ENCODE results near the gene PTPRU.
"Not testable (repeated sequence)": the region's sequence is repeated elsewhere in the genome, so short reads cannot be mapped to it uniquely, and the experiment has no call there.

Gene PTPRU

DNA sequence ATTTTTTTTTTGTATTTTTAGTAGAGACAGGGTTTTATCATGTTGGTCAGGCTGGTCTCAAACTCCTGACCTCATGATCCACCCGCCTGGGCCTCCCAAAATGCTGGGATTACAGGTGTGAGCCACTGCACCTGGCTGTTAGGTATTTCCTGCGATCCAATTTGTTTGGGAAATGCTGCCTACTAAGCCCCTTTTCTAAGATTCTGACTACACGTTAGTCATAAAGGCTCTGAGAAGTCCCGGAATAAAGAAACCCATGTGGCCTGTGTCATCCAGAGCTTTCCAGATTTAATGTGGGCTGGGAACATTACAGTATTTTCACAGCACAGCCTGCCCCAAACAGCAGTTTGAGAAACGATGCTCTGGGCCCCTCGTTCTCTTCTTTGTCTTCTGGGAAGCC lies 14.1 kb upstream of the PTPRU start:
- DNase-seq (ENCODE audit: low spot score) = not testable (repeated sequence)

DNA sequence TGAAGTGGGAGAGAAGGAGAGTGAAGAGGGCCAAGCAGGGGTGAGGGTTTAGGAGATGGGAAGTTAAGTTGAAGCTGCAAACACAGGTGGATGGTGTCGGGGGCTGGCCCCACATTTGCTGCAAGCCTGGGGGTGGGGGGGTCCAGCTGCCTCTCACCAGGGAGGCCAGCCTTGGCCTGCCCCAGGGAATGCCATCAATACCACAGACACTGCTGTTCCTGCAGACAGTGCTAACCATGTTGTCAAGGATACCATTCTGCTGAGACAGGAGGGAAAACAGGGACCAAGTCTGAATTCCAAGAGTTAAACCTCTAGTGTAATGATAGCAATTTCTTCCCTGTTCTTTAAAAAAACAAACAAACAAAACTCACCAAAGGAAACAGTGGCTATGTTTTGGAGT lies 13.6 kb upstream of the PTPRU start:
- no peak for DNase-seq (ENCODE audit: low spot score)

DNA sequence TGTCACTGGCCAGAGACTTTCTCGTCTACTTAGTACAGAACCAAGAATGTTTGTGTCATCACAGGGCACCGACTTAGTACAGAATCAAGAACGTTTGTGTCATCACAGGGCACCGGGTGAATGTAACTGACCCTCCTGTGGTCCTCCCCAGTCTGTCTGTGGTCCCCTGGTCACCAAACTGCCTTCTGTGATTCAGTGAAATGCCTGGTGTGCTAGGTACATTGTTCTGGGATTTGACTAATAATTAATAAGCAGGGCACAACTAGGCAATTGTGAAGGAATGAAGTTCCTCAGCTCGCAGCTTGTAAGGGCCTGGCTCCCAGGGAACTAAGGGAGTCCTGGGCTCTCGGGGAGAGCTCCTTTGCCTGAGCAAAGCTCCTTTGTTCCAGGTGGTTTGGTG lies 12.8 kb upstream of the PTPRU start:
- DNase-seq (ENCODE audit: low spot score) = no peak

DNA sequence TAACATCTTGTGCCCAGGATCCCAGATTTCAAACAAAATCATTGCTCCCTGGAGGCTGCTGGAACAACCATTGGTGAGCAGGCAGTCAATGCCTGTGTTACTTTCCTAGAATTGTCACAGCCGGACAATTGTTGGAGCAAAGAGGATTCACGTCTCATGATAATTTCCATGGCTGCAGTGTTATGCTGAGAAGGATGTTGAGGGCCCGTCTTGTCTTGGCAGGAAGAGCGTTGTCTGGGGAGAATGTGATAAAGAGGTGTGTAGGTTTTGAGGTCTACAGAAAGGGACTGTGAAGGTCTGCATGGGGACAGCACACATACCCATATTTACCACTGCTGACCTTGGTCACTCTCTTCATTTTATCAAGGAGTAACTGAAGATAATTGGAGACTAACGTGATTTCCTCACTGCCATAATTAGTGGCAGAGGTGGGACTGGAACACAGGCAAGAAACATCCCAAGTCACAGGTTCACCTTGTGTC lies 11.9 kb upstream of the PTPRU start:
- DNase-seq (ENCODE audit: low spot score) = no peak

DNA sequence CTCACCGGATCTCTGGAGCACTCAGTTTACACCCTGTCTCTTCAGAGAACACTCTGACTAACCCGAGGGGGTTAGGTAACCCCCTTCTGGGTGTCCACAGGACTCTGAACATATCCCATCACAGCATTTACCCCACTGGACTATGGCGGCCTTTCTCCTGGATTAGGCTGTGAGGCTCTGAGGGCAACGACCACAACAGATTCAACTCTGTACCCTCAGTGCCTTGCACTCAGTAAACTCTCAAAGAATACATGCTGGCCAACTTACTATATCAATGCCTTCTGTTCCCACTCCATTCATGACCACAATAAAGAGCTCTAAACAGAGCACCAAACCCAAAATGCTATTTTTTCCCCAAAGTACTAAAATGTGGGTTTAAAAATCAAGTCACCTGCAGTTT lies 11.0 kb upstream of the PTPRU start:
- DNase-seq (ENCODE audit: low spot score) = no peak

DNA sequence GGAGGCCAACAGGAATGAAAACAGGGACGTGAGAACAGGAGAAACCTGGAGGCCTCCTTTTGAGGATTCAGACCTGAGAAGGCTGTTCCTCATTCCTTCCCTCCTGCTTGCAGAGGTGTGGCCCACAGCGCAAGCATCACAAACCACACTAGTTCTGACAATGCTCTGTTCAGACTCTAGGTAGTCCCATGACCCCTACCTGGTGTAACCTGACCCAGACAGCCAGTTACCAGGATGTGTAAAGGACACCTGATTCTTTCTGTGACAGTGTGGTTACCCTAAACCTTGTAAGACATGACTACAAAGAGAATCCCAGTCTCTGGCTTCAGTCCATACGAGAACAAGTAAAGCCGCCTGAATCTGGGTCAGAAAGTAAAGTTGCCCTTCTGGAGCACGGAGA lies 8.8 kb upstream of the PTPRU start:
- no peak for DNase-seq (ENCODE audit: low spot score)

DNA sequence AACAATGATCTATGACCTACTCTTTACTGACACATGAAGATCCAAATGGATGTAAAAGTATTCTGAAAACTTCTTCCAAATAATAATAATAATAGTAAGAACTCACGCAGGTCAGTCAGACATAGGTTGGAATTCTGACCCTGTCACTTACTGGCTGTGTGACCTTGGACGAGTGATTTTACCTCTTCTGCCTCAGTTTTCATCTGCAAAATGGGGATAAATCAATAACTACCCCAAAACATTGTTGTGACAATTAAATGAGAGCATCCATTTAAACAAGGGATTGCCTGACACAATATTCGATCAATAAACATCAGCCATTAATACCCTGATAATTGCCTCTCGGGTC lies 6.1 kb upstream of the PTPRU start:
- no peak for DNase-seq (ENCODE audit: low spot score)

DNA sequence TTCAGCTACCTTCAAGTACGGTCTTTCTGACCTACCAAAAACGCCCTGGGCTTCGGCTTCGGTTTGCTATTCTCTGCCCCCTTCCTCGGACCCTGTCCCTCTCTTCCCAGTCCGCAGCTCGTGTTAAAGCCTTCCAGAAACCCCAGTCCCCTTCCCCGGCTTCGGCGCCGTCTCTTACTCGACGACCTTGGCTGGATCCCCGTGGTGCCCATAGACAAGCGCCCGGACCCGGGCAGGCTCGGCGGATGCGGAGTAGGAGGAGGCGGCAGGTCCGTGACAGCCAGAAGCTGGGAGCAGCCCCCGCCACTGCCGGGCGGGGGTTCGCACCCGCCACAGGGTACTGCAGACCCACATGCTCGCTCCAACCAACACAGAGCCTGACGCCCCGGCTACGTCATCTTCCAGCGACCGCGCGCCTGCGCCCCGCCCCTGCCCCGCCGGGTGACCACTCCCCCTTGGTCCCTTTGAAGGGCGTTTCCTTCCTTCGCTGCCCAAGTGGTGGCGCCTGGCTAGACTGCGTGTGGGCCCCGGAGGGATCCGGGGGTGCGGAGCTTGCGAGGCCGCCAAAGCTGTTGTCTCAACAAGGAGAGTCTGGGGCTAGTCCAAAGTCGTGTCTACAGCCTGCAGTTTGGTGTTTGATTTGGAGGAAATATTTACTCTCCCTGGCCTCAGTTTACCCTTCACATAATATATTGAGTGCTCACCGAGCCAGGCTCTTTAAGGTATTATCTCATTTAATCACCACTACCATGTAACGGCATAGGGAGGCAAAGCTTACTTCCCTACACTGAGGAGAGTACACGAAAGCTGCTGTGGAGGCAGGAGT lies 5.6 kb upstream of the PTPRU start, which contains the start of gene MECR:
TSS of gene MECR (minus strand) at position 382 of the 826 bp plus-strand sequence. CDS start at position 354, 28 bp downstream.
- DNase-seq (ENCODE audit: low spot score) = peak; percentile 94

DNA sequence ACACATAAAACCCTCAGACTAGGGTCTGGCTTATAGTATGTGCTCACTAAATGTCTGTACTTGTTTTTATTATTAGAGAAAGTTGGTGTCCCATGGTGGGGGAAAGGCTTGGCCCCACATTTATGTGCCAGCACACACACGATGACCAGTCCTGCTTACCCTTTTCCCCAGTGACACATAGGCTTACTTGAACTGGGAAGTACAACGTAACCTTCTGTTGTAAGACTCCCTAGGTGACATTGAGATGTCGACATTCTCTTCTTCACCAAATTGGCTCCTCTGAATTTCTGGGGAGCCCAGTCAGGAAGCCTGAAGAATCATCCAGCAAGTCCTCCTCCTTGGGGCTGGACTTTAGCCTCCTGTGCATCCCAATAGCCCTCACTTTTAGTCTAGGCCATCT lies 3.9 kb upstream of the PTPRU start:
- no peak for DNase-seq (ENCODE audit: low spot score)

DNA sequence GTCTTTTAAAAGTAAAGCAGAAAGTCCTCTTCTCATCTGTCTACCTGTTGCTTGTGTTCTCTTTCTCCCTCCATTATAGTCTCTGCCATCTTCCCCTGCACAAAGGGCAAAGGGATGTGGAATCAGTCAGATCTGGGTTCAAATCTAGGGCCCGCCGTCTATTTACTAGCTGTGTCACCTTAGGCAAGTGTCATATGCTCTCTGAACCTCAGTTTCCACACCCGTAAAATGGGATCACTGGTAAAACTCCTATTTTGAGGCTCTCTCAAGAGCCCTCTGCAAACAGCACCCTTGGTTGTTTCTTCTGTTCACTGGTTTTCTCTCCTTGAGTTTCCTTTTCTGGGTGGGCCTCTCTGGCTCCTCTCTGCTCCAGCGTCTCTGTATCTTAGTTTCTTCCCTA lies 2.6 kb upstream of the PTPRU start:
- DNase-seq (ENCODE audit: low spot score) = no peak

DNA sequence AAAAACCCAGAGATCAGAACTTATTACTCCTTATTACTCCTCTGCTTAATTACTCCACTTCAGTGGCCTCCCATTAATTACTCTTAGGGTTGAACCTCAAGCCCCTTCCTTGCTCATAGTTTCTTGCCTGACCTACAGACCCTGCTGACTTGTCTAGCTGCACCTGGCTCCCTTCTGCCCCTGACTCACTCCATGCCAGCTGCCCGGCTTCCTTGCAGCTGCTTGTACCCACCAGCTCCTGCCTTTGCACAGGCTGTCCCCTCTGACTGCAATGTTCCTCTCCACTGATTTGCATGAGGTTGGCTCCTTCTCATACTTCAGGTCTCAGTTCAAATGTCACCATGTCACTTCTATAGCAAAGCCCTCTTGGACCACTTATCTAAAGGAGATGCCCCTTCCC lies 1.9 kb upstream of the PTPRU start:
- no peak for DNase-seq (ENCODE audit: low spot score)

DNA sequence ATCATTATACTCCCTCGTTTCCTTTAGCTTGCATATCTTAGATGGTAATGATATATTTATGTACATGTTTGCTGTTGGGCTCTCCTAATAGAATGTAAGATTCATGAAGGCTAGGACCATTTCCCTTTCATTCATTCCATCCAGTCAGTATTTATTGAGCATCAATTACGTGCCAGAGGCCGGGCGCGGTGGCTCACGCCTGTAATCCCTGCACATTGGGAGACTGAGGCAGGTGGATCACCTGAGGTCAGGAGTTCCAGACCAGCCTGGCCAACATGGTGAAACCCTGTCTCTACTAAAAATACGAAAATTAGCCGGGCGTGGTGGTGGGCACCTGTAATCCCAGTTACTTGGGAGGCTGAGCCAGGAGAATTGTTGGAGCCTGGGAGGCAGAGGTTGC lies 1.4 kb upstream of the PTPRU start:
- not testable (repeated sequence) for DNase-seq (ENCODE audit: low spot score)

DNA sequence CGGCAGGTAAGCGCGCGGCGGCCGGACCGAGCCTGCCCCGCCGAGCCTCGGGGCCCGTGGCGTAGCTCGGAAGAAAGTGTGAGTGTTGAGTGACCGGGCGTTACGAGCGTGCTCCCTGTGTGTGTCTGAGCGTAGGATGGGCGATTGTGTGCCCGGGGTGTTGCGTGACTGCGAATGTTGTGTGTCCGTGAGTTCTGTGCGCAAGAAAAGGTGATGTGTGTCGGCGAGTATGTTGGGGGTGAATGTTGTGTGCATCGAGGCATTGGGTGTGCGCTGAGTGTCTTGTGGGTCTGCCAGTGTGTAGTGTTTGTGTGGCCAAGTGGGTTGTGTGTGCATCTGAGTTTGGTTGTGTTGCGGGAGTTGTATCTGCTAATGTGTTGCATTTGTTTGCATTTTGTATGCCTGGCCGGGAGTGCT lies 398 bp downstream of the PTPRU start:
- no peak for DNase-seq (ENCODE audit: low spot score)

DNA sequence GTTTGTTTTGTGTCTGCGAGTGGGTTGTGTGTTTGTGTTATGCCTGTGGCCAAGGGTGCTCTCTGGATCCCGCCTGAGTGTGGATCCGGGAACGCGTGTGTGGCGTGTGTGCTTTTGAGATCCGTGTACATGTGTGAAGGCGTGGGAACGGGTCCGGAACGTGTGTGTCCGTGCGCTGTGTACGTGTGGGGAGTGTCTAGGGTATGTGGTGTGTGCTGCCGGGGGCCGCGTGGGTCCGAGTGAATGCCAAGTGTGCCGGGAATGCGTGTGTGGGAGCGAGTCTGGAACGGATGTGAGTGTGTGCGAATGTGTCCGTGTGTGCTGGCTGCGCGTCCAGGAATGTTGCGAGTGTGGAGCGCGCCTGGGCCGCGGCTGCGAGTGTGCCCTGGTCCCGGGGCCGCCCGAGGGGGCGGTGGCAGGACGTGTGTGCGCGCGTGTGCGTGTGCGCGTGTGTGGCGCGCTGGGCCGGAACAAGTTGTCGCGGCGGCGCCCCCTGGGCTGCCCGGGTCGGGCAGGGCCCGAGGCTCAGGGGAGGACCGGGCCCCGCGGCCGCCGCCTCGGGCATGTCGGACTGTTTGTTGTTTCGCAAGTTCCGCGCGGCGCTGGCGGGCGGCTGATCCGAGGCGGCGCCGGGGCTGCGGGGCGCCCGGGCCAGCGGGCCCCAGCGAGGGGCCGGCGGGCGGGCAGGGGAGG lies 953 bp downstream of the PTPRU start:
- DNase-seq (ENCODE audit: low spot score) = no peak

DNA sequence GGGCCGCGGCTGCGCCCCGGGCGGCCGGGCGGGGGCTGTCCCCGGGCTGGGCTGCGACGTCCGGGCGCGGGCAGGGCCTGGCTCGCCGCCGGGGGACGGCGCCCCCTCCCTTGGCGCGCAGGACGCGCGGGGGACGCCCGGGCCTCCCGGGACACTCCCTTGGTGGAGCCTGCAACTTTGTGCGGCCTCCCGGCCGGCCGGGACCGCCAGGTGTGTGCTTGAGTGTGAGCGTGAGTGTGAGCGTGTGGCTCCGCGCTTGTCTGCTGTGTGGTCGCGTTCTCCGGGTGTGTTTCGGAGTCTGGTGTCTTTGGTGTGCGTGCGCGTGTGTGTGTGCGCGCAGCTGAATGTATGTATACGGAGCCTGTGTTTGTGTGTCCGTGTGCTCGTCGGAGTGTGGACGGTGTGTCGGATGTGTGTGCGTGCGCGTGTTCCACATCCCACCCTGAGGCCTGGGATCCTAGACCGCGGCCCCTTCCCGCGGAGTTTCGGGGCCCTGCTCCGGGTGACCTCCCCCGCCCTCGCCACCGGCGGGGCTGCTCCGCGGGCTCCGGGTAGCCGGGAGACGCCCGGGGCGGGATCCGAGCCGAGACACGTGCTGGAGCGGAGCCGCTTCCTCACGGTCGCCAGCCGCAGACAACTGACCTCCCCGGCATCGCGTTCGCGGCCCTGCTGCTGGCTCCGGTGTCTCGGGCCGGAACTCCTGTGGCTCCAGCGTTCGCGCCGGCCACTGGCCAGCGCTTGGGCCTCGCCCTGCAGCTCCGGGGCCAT lies 1.7 kb downstream of the PTPRU start:
- no peak for DNase-seq (ENCODE audit: low spot score)

DNA sequence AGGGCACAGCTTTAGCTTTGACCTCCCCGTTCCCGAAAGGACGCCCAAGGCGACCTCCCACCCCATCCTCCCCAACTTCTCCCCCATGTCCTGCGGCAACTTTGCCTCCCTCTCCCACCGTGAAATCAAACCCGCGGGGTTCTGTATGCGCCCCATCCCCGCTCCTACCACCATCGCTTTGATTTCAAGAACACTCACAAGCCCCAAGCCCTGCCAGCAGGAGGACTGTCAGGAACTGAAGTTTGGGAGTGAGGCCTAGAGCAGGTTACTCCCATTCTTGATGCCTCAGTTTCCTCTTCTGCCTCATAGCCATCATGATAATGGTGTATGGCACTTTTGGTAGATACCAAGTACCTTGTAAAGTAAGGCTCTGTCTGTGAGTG lies 2.3 kb downstream of the PTPRU start:
- no peak for DNase-seq (ENCODE audit: low spot score)

DNA sequence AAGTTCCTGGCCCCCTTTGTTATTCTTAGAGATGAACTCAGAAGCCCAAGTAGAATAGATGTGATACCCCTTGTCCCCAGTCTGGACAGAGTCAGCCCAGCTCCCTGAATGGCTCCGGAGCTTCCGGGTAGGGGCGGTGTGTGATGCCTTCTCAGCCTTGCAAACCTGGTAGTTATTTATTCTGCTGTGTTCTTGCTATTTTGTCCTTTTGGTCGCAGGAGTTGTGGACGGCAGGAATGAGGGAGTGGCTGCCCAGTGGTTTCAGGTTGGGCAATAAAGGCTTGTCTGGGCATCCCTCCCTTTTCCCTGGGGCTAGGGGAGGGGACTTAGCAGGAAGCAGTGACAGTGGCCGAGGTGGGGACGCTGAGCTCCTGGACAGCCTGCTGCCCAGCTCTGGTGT lies 2.8 kb downstream of the PTPRU start:
- DNase-seq (ENCODE audit: low spot score) = no peak

DNA sequence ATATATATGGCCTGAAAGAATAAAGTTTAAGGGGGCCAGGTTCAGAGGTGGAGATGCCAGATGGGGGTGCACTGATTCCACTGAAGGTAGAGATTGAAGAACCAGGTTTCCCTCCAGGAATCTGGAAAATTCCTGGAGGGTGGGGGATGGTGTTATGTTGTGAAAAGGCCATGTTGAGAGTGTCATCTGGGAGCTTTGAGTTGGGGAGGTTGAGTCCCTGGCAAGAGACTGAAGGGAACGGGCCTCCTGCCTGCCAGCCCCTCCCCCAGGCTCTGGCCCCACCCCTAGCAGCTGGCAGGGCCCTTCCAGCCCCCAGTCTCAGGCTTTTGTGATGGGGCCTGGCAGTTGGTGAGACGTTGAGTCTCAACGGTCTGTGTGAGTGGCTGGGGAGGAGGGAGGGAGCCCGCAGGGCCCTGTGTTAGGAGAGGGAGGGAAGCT lies 4.1 kb downstream of the PTPRU start:
- DNase-seq (ENCODE audit: low spot score) = no peak

DNA sequence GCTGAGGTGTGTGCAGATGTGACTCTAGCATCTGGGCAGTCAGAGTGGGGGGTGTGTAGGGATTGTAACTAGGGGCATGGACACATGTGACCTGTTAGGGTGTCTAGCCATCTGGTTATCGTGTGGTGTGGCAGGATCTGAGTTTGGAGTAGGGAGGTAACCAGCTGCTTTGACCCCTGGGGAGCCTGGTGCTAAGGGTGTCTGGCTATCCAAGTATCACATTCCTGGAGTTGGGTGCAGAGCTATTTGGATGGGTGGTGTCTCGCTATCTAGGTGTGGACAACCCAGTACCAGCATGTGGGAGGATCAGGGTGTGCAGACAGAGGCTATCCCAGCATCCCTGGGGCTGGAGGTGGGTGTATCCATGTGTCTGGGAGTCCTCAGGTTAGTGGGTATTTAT lies 4.7 kb downstream of the PTPRU start:
- no peak for DNase-seq (ENCODE audit: low spot score)

DNA sequence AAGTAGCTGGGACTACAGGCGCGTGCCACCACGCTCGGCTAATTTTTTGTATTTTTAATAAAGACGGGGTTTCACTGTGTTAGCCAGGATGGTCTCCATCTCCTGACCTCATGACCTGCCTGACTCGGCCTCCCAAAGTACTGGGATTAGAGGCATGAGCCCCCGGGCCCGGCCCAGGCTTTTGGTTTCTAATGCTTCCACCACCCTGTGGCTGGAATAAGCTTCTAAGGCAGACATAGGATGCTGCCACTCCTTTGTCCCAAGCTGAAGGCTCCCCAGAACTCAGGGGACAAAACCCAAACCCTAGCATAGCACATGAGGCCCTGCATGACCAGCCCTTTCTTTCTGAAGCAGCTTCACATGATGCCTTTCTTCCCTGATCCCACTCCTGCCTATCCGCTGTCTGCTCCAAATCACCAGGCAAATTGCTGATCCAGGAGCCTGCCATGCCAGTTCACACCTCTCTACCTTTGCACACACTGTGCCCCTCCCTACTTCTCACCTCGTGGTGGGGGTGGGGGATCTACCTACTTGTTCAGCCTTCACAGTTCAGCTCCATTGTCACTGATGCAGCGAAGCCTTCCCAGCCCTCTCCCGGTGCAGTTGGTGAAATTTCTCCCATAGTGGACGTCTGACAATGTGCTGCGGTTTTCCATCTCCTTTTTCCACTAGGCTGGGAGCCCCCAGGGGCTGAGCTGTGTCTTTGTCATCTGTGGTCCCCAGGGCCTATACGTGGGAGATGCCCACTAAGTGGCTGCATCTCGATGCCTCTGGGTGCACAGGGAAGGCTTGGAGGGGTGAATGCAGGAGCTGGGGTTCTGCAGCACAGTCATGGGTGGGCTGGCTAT lies 6.9 kb downstream of the PTPRU start:
- no peak for DNase-seq (ENCODE audit: low spot score)

DNA sequence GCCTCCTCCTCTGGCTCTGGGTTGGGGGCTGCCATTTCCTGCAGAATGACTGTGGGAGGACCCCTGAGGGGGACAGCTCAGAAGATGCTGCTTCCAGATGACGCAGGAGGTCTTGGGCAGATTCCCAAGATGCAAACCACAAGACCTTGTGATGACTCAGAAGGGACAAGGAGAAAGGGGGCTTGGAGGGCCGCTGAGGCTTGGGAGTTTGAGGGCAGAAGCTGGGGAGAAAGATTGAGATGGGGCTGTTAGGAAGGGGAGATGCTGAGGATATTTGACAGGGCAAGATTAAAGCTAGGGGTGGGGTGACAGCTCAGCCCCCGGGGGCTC lies 7.5 kb downstream of the PTPRU start:
- DNase-seq (ENCODE audit: low spot score) = no peak

DNA sequence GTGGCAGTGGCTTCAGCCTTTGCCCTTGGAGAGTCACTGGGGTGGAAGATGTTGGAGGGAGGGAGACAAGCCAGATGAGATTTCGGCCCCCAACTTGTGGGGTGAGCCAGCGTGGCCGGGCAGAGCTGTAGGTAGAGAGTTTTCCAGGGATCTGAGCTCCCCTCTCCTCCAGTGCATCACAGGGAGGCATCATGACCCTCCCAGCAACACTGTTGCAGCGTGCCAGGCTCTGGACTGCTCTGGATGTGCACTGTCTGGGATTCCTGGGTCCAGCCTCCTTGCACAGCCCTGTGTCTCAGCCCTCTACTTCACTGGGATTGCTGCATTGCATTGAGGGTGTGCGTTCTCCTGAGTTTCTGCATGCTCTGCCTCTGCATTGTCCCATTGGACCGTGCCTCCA lies 8.9 kb downstream of the PTPRU start:
- DNase-seq (ENCODE audit: low spot score) = no peak

Measured in COLO829 (cell line).